Femur (tissue), 1 donor: ENCODE results near the gene ZFPM1.

ENCODE experiments used
- DNase-seq: peaks from one replicate; pipeline ENCODE4 v3.0.0-alpha.2; 2017

The ZFPM1 gene

DNA sequence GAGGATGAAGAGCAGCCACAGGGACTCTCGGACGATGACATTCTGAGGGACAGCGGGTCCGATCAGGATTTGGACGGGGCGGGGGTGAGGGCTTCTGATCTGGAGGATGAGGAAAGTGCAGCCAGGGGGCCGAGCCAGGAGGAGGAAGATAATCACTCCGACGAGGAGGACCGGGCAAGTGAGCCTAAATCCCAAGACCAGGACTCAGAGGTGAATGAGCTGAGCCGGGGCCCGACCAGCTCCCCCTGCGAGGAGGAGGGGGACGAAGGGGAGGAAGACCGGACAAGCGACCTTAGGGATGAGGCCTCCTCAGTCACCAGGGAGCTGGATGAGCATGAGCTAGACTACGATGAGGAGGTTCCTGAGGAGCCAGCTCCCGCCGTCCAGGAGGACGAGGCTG, 124.1 kb downstream of the ZFPM1 start:
- DNase-seq: no peak

DNA sequence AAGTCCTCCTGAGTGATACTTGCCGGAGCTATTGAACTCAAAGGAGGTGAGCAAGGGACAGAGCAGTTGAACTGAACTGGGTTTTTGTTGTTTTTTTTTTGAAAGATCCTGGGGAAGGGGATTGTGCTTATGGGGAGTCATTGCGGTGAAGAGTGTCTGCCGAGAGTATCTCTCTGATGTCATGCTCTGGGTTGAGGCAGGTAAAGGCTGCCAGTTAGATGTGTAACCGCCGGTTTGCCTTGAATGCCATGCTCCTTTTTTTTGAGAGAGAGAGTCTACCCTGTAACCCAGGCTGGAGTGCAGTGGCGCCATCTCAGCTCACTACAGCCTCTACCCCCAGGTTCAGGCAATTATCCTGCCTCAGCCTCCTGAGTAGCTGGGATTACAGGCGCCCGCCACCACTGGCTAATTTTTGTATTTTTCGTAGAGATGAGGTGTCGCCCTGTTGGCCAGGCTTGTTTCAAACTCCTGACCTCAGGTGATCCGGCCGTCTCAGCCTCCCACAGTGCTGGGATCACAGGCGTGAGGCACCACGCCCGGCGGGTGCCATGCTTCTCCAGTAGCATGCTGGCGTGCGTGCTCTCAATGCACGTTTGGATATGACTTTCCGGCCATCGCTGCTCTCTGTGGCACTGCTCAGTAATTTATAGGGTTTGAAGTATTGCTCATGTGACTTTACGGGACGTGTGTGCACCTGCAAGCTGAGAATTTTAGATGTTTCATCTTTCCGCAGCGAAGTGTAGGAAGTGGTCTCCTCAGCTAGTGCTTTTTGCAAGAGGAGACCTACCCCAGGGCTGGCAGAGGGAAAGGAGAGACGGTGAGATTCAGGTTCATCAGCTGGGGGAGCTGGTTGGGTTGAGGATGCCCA, 125.6 kb downstream of the ZFPM1 start:
- no peak for DNase-seq

DNA sequence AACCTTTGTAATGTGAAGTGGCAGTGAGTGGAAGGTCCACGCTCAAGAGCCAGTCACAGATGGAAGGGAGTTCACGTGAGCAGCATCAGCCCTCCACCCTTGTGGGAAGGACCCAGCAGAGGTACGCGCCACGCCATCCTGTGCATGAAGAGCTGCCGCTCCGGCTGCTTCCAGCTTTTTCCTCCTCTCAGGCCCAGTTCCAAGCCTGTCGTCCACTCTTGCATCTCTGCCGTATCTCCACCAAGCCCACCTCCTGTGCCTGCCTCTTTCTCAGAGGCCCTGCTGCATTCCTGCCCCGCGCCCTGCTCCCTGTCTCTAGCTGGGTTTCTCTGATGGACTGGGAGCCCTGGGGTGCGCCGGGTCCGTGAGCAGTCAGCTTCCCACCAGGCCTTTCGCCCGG, 127.3 kb downstream of the ZFPM1 start:
- no peak for DNase-seq

DNA sequence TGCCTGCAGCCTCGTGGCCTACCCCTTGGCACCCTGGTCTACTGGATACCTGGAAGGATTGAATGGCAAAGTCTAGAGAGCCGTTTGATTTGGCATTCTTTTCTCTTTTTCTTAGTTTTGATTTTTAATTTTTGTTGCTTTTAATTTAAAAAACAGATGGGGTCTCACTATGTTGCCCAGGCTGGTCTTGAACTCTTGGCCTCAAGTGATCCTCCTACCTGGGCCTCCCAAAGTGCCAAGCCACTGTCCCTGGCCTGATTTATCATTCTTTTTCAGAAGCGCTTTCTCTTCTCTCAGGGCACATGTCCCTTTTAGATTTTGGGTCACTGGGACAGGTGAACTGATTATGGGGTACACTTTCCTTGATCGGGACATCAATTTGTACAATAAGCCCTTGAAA, 128.0 kb downstream of the ZFPM1 start:
- no peak for DNase-seq

DNA sequence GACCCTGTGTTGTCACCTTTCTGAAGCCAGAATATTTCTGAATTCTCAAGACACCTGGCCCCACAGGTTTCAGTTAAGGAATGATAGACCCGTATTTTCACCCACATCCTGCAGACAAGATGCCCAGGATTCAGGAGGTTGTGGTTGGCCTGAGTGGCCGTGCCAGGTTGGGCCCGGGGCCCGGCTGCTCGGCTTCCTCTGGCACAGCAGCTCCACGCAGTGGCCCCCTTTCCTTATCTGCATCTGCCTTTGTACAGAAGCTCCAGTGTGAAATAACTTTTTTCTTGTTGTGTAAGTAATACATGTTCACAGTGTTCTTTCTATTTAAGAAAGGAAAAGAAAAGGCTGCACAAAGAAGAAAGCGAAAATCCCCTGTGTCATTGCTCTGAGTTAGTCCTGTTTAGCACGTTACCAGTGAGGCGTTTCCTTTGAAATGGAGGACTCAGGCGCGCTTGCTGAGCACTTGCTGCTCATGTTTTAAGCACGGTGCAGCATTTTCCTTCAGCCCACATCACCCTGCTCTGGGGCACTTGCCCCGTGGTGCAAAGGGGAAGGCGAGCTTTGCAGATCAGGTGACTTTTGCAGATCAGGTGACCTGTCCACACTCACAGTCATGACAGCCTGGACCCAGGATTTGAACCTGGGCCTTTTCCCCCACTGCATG, 130.0 kb downstream of the ZFPM1 start:
- DNase-seq: no peak

DNA sequence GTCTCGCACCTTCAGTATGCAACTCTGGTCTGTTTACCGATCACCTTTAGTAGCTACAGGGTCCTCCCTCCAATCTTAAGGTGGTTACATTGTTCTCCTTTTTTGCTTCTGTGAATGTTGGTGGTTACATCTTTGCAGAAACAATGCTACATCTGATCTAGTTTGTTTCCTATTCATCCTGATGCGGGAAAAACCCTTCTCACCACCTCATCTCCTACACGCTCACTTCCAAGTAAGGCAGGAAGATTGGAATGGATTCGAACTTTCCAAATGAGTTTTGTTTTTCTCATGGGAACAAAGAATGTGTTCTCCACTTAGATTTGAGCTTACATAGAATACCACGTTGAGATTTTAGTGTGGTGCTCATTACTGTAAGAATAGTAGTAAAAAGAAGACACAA, 131.6 kb downstream of the ZFPM1 start:
- DNase-seq: no peak

DNA sequence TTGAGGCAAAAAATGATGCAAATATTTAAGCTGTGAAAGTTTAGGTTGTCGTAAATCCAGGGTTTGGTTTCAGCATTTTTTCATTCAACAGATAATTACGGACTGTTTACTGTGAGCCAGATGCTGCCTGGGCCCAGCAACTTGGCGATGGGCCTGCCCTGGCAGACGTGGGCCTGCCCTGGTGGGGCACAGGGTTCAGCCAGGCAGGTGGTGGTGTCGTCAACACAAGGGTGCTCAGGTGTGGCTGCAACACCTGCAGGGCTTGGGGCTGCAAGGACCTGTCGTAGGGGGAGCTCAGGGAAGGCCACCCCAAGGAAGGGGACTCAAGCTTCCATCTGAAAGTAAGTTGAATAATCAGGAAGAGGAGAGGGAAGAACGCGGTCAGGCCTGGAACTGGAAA, 132.2 kb downstream of the ZFPM1 start:
- no peak for DNase-seq

DNA sequence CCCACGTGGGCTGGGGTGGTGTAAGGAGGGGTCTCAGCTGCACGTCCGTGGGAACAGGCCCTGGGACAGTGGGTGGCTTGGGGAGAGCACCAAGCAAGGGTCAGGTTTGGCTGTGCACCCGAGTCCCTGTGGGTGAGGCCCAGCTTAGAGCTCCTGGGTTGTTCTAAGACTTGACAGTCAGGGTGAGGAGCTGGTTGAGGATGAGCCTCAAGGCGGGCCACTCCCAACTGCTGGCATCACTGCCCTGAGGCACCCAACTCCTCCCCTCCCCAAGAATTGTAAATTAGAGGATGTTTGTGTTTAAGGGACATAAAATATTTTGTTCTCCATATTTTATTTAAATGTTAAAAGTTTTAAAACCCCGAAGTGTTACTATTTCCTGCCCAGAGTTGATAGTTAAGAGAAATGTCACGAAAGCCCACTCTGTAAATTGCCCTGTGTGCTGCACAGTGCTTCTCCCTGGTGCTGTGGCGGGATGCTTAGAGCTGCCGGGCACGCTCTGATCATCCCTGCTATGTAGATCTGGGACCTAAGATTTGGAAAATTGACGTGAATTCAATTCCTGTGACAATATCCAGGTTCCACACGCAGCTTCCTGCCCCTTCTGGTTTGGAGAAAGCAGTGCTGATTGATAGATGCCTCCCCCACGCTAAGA, 133.0 kb downstream of the ZFPM1 start:
- DNase-seq: no peak
